ENCODE measurements around the gene ITGAD. TPM values are rescaled to one million over a fixed set of nuclear protein-coding genes. Genes with fewer than 3 reads are reported as not detected.
"Not testable (repeated sequence)": the region's sequence is repeated elsewhere in the genome, so short reads cannot be mapped to it uniquely, and the experiment has no call there.

Gene ITGAD
- total and polyA plus RNA-seq, 2 donors from 2014 or later = 0.13 TPM; not detected in 1

GRCh38 chr16:31441956-31442355, 48.8 kb downstream of the ITGAD start:
- no peaks in the 10 kb centered on the region for H3K27me3 ChIP-seq (ENCODE audit: control insufficient read depth, insufficient read depth, low read length)
- H3K9me3 ChIP-seq (ENCODE audit: control insufficient read depth in 2 of 3, insufficient read depth in 1 of 3, low read length in 3 of 3) = no peaks in the 10 kb centered on the region
- H3K4me3 ChIP-seq (ENCODE audit: low read length in 3 of 3) = no peak overlapping the region
- no peak for FAIRE-seq
- no peak for TF ChIP-seq CTCF (IDR thresholded peaks at IDR 0.05; ENCODE audit: borderline replicate concordance, extremely low read depth, insufficient read depth)
- DNase-seq = peak in 2 of 5 donors; percentile 64 to 70
- no peaks in the 10 kb centered on the region for H3K4me1 ChIP-seq (ENCODE audit: control insufficient read depth in 2 of 3, insufficient read depth in 2 of 3, low read depth in 1 of 3, low read length in 3 of 3)
- no peak overlapping the region for H3K9ac ChIP-seq (ENCODE audit: low read length in 3 of 3)
- intact Hi-C loops (cut with DNase I) = loop anchor here (10.0 kb wide), 1 partner anchor 457 kb away; the partner anchor contains the start of gene HSD3B7
- no peaks in the 10 kb centered on the region for H3K36me3 ChIP-seq (ENCODE audit: control insufficient read depth in 2 of 3, insufficient read depth in 3 of 3, low read length in 3 of 3)
- no peak overlapping the region for H3K27ac ChIP-seq (ENCODE audit: low read depth in 2 of 2, low read length in 2 of 2)

GRCh38 chr16:31445931-31446330, 52.8 kb downstream of the ITGAD start:
- not testable (repeated sequence) for H3K4me3 ChIP-seq (ENCODE audit: low read length in 3 of 3); H3K36me3 ChIP-seq (ENCODE audit: control insufficient read depth in 2 of 3, insufficient read depth in 3 of 3, low read length in 3 of 3); H3K27me3 ChIP-seq (ENCODE audit: control insufficient read depth, insufficient read depth, low read length); FAIRE-seq; H3K27ac ChIP-seq (ENCODE audit: low read depth in 2 of 2, low read length in 2 of 2); H3K4me1 ChIP-seq (ENCODE audit: control insufficient read depth in 2 of 3, insufficient read depth in 2 of 3, low read depth in 1 of 3, low read length in 3 of 3); H3K9ac ChIP-seq (ENCODE audit: low read length in 3 of 3); H3K9me3 ChIP-seq (ENCODE audit: control insufficient read depth in 2 of 3, insufficient read depth in 1 of 3, low read length in 3 of 3)
- intact Hi-C loops (cut with DNase I) = loop anchor here (10.0 kb wide), 1 partner anchor 461 kb away; the partner anchor contains the start of gene HSD3B7
- peak in 1 of 5 donors; percentile 2 for DNase-seq

- intact Hi-C loops (cut with DNase I) = no loop called here
- no peak overlapping the region for H3K9ac ChIP-seq (ENCODE audit: low read length in 3 of 3)
These were observed 58.1 kb downstream of the ITGAD start for GRCh38 chr16:31451201-31451600.

More at GRCh38 chr16:31451201-31451600, 58.1 kb downstream of the ITGAD start:
- FAIRE-seq (no peak), DNase-seq (peak in 2 of 5 donors; percentile 15 to 28)
- Histone ChIP-seq H3K27ac (ENCODE audit: low read depth in 2 of 2, low read length in 2 of 2) (no peak overlapping the region), H3K36me3 (ENCODE audit: control insufficient read depth in 2 of 3, insufficient read depth in 3 of 3, low read length in 3 of 3) (peaks cover 0 to 2% (median 0%) of the 10 kb centered on the region in 3 donors), H3K4me3 (ENCODE audit: low read length in 3 of 3) (no peak overlapping the region), H3K4me1 (ENCODE audit: control insufficient read depth in 2 of 3, insufficient read depth in 2 of 3, low read depth in 1 of 3, low read length in 3 of 3) (peaks cover 0 to 16% (median 5%) of the 10 kb centered on the region in 3 donors), H3K27me3 (ENCODE audit: control insufficient read depth, insufficient read depth, low read length) (no peaks in the 10 kb centered on the region), H3K9me3 (ENCODE audit: control insufficient read depth in 2 of 3, insufficient read depth in 1 of 3, low read length in 3 of 3) (no peaks in the 10 kb centered on the region)
- no peak for TF ChIP-seq CTCF (IDR thresholded peaks at IDR 0.05; ENCODE audit: borderline replicate concordance, extremely low read depth, insufficient read depth)

Measured in kidney (tissue), 14 donors.